ENCODE data around the gene CDH22.

- TF ChIP-seq SIN3A (IDR thresholded peaks at IDR 0.05; ENCODE audit: borderline replicate concordance, insufficient read depth, low read length) (no peak), POLR2AphosphoS5 (IDR thresholded peaks at IDR 0.05; ENCODE audit: low read depth, low read length) (no peak), REST (IDR thresholded peaks at IDR 0.05; ENCODE audit: insufficient read depth in 1 of 2, low read depth in 2 of 2, low read length in 2 of 2) (no peak), FOXP2 (optimal IDR thresholded peaks at IDR 0.05; ENCODE audit: borderline replicate concordance, extremely low read depth, extremely low read length, insufficient read depth) (no peak)
Measured at GRCh38 chr20:46257887-46258286, 50.4 kb downstream of the CDH22 start.
